ENCODE results near the gene TRAF4.
A peak's percentile ranks its signal among the peaks of the same experiment; 100 is the strongest.
"Not testable (repeated sequence)": the region's sequence is repeated elsewhere in the genome, so short reads cannot be mapped to it uniquely, and the experiment has no call there.

TRAF4 gene

GRCh38 chr17:28748852-28749515, 5.2 kb downstream of the TRAF4 start:
- DNase-seq (ENCODE audit: low read depth), result no peak

DNA sequence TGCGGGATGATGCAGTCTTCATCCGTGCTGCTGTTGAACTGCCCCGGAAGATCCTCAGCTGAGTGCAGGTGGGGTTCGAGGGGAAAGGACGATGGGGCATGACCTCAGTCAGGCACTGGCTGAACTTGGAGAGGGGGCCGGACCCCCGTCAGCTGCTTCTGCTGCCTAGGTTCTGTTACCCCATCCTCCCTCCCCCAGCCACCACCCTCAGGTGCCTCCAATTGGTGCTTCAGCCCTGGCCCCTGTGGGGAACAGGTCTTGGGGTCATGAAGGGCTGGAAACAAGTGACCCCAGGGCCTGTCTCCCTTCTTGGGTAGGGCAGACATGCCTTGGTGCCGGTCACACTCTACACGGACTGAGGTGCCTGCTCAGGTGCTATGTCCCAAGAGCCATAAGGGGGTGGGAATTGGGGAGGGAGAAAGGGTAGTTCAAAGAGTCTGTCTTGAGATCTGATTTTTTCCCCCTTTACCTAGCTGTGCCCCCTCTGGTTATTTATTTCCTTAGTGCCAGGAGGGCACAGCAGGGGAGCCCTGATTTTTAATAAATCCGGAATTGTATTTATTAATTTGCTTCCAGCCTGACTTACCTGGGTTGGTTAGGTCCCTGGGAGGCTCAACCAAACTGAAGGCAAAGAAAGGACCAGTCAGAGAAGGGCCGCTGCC, 5.8 kb downstream of the TRAF4 start:
- no peak for DNase-seq (ENCODE audit: low read depth)

GRCh38 chr17:28750178-28751047, 6.6 kb downstream of the TRAF4 start:
- peak; percentile 80 for DNase-seq (ENCODE audit: low read depth)

GRCh38 chr17:28751600-28752366, 8.0 kb downstream of the TRAF4 start:
- no peak for DNase-seq (ENCODE audit: low read depth)

- DNase-seq (ENCODE audit: low read depth), result no peak
Measured at GRCh38 chr17:28755486-28755885, 11.7 kb downstream of the TRAF4 start.

DNA sequence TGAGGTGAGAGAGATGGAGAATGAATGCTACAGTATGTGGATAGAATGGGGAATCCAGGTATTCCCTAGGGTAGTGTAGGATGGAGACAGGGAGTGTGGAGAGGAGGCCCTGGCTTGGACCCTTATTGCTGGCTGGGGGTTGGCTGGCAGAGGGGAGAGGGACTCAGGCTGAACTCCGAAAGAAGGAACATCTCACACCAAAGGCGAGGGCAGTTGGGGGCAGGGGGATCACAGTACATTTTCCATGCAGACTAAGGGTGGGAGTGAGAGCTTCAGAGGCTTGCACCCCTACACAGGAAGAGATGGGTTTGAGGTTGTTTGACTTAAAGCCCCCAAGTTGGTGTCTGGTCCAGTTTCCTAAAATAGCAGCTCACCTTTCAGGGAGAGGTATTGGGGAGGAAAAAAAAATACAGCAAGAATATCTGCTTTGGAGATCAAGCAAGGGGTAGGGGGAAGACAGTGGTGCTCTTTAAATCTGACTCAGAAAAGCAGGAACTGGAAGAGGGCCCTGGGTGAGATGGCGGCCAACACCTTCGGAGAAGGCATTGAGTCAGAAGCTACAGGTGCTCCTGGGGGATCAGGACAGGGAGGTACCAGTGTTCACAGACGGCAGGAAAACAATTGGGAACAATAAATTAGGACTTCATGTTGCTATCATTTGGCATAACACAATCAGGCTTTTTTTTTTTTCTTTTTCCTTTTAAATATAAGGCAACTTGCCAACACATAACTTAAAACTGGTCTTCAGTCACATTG, 12.4 kb downstream of the TRAF4 start:
- no peak for DNase-seq (ENCODE audit: low read depth)

DNA sequence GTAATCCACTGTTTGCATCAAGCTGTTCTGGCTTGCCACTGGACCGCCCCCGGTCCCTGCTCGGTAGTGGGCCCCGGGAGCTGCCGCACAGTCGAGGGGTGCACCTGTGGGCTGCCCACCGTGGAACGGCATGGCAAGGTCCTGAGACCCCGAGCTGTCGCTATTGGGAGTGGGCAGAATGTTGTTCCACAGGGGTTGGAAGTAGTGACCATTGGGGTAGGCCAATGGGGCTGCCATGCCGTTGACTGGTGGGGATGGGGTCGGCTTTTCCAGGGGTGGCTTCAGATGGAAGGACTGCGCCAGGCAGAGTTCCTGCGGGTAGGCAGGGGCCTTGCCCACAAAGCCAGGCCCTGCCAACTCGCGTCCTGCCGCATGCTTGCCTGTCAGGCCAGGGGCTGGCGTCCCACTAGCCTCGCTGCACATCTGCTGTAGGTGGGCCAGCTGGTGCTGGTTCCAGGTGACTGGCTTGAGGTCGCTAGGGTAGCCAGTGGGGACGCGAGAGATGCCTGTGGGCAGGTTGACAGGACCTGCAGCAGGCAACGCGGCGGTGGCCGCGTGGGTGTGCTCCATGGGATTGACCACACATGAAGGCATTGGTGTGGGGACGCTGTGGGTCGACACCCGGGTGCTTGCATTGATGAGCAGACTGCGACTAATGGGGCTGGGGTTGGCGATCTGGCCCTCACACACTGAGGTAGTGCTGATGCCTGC, 14.8 kb downstream of the TRAF4 start:
- DNase-seq (ENCODE audit: low read depth), result no peak

DNA sequence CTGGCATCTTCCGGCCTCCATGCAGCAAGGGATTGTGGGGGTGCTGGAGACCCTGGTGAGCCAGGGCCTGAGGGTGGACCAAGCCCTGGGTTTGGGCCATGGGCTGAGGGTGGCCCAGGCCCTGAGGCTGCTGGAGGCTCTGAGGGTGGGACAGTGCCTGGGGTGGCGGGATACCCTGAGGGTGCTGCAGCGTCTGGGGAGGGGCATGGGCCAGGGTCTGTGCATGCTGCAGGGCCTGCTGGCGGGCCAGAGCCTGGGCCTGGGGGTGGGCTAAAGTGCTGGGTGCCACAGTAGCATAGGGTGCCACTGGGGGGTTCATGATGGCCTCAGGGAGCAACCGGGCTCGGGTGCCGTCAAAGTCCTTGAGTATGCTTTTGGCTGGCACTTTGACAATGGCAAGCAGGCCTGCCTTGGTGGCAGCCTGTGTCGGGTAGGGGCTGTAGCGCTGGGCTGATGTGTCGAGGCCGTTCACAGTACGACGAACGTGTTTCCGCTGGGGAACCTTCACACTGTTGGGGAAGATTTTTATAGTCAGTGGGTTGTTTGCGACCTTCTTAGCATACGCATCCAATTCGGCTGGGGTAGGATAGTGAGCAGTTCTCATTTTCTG, 15.6 kb downstream of the TRAF4 start:
- DNase-seq (ENCODE audit: low read depth), result no peak

DNA sequence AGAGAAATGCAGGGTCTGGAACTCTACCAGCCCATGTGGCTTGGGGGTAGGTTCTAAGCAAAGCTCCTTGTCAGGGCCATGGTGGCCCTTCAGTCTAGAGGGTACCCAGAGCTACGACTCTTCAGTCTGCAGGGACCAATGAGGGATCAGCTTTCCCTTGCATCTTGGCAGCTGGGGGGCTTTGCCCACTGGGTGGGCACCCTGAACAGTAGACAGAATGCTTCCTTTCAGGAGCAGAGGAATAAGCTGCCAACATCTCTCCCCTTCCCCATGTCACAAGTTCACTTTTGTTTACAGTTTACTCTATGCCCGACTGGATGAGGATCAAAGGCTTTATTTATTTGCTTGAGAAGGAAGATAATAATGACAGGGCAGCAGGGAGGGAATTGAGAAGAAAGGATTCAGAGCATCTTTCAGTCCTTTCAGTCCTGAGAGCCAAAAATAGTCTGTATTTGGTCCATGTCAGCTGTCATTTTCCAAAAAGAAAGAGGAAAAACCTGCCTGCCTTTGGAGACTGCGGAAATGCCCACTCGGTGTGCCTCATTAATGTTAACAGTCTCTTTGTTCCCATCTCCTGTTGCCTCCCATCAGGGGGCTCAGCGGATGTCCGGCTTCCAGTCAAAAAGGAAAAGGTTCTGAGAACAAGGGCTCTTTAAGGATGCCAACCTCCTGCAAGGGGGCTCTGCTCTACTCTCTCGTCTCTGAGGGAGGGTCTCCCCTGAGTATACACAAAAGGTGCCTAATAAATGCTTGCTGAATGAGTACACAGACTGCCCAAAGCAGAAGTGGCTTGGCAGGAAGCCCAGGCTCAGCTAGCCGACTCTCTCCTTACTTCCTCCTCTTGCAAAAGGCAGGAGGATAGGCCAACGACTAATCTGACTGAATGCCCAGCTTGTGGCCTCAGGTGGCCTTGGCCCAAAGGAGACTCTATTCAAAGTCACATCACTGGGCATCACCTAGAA, 17.1 kb downstream of the TRAF4 start:
- no peak for DNase-seq (ENCODE audit: low read depth)

GRCh38 chr17:28763137-28763799, 19.5 kb downstream of the TRAF4 start:
- DNase-seq (ENCODE audit: low read depth), result no peak

GRCh38 chr17:28763804-28764266, 20.0 kb downstream of the TRAF4 start:
- peak; percentile 59 for DNase-seq (ENCODE audit: low read depth)

DNA sequence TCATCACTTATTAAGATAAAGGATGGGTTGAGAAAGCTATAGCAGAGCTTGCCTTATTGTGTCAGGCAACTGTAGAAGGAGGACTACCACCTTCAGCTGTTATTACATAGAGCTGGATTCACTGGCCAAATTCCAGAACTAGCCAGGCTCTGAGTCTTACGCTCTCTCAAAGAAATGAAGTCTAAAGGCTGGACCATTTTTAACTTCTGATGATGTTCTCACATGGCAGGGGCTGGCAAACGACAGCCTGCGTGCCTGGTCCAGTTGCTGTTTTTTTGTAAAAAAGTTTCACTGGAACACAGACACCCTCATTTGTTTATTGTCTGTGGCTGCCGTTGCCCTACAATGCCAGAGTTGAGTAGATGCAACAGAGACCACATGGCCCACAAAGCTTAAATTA, 21.2 kb downstream of the TRAF4 start:
- DNase-seq (ENCODE audit: low read depth), result no peak

- DNase-seq (ENCODE audit: low read depth), result no peak
Measured at GRCh38 chr17:28773736-28774135, 29.9 kb downstream of the TRAF4 start.

GRCh38 chr17:28774206-28774605, 30.4 kb downstream of the TRAF4 start:
- DNase-seq (ENCODE audit: low read depth), result no peak

DNA sequence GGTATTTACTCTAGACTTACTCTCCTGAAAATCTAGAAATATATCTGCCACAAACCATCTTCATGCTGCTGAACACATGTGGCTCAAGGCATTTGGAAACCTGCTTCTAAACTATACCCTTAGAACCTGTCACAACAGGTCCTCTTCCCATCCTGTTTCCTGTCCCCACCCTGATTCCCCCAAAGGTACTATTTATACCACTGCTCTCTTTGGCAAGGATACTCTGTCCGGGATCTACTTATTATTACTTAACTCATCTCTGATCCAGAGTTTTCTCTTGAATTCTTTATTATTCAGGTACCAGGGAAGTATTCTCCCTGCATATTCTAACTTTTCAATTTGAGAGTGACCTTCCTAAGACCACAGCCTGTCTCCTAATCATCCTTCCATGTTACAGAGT, 33.4 kb downstream of the TRAF4 start:
- DNase-seq (ENCODE audit: low read depth), result no peak

DNA sequence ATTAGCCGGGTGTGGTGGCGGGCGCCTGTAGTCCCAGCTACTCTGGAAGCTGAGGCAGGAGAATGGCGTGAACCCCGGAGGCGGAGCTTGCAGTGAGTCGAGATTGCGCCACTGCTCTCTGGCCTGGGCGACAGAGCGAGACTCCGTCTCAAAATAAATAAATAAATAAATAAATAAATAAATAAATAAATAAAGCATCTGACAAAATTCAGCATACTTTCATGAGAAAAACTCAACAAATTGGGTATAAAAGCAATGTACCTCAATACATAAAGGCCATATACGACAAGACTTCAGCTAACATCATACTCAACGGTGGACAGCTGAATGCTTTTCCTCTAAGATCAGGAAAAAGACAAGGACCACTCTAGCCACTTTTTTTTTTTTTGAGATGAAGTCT, 35.8 kb downstream of the TRAF4 start:
- DNase-seq (ENCODE audit: low read depth), result not testable (repeated sequence)

GRCh38 chr17:28783161-28783560, 39.4 kb downstream of the TRAF4 start:
- no peak for DNase-seq (ENCODE audit: low read depth)

DNA sequence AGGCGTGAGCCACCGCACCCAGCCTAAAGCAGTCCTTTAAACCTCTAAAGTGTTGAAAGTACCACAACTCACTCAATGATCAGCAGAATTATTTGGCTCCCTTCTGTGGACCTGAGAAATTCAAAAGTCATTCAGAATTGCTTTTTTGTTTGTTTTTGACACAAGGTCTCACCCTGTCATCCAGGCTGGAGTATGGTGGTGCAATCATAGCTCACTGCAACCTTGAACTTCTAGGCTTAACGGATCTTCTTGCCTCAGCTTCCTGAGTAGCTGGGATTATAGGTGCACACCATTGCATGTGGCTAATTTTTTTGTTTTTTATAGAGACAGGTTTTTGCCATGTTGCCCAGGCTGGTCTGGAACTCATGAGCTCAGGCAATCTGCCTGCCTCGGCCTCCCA, 44.3 kb downstream of the TRAF4 start:
- DNase-seq (ENCODE audit: low read depth), result no peak
